Thyroid gland (tissue), 4 donors: Measurements from ENCODE around the gene PI16. TPM values are rescaled to one million over a fixed set of nuclear protein-coding genes. Genes with fewer than 3 reads are reported as not detected.
A peak's percentile ranks its signal among the peaks of the same experiment; 100 is the strongest.

ENCODE experiments used
- DNase-seq, 2 donors: peaks; one replicate each; pipeline ENCODE4 v3.0.0-alpha.2; 2019
- H3K27ac ChIP-seq, 3 donors: fragments of 200-600 bp; sonication (generic); 1 replicate in 2 of 3; 2 replicates in 1 of 3; pipeline ENCODE4 v1.5.1; 2016 to 2019; ENCODE audit warnings: mild to moderate bottlenecking in 1 of 3, moderate library complexity in 1 of 3
- H3K27me3 ChIP-seq: fragments of 200-600 bp; sonication (generic); one replicate; pipeline ENCODE4 v1.5.1; 2019
- H3K36me3 ChIP-seq, 2 donors: fragments of 200-600 bp; sonication (generic); one replicate each; pipeline ENCODE4 v1.5.1; 2016 to 2019
- H3K4me1 ChIP-seq, 2 donors: fragments of 200-600 bp; sonication (generic); one replicate each; pipeline ENCODE4 v1.5.1; 2017 to 2019
- H3K4me3 ChIP-seq, 3 donors: fragments of 200-600 bp; sonication (generic); replicated peaks in 1 of 3; 1 replicate in 2 of 3; 2 replicates in 1 of 3; pipeline ENCODE4 v1.5.1; 2016; ENCODE audit warnings: mild to moderate bottlenecking in 1 of 3
- H3K9me3 ChIP-seq: fragments of 200-600 bp; sonication (generic); one replicate; pipeline ENCODE4 v1.5.1; 2017
- CTCF ChIP-seq, 6 experiments: fragments of 200-600 bp in 3 of 6; fragments of 450-650 bp in 3 of 6; sonication (generic) in 3 of 6; IDR thresholded peaks; one replicate each; pipeline ENCODE4 v1.5.1; 2016 to 2019; ENCODE audit warnings: antibody characterized with exemption in 6 of 6, mild to moderate bottlenecking in 2 of 6, inconsistent platforms in 1 of 6, moderate library complexity in 1 of 6
- POLR2A ChIP-seq, 2 donors: fragments of 450-650 bp; IDR thresholded peaks; one replicate each; pipeline ENCODE4 v1.6.1; 2017; ENCODE audit warnings: antibody characterized with exemption in 2 of 2, mild to moderate bottlenecking in 2 of 2, moderate library complexity in 1 of 2
- WGBS, 2 donors: methylation state at CpG; one replicate each; pipeline ENCODE4 v1.1.5; 2017; 5-methylcytosine and 5-hydroxymethylcytosine counted together
- intact Hi-C: fragments of 100-400 bp; cut with DNase I; formaldehyde crosslinking; loops from one replicate; pipeline ENCODE4 v1.15.1; 2023
- total RNA-seq, 4 donors: library from RNA; depleted of rRNA; stranded (reverse); fragments of >200 nt; gene quantifications; one replicate each; pipeline ENCODE4 v1.2.3, GENCODE V29; 2016

PI16 gene
- total RNA-seq, 4 donors from 2014 or later, result 5.1 to 22.9 (median 9.1) TPM

- TF ChIP-seq CTCF (IDR thresholded peaks at IDR 0.05) (no peak), POLR2A (IDR thresholded peaks at IDR 0.05) (no peak)
Measured at GRCh38 chr6:36973190-36973589, 18.7 kb downstream of the PI16 start.

GRCh38 chr6:36973647-36974046 lies 19.1 kb downstream of the PI16 start:
- Histone ChIP-seq H3K4me1 (peaks cover 53 to 66% of the 10 kb centered on the region in 2 donors), H3K27me3 (no peaks in the 10 kb centered on the region), H3K4me3 (no peak overlapping the region), H3K9me3 (no peaks in the 10 kb centered on the region), H3K36me3 (peaks cover 79 to 93% of the 10 kb centered on the region in 2 donors), H3K27ac (peak overlapping the region; percentile 34 to 70 (median 67))
- TF ChIP-seq POLR2A (IDR thresholded peaks at IDR 0.05) (no peak), CTCF (IDR thresholded peaks at IDR 0.05) (no peak)
- DNase-seq, result peak; percentile 41 to 42
- intact Hi-C loops, result no loop called here
- 55 to 62% methylated on average over 4 of the region's 4 CpGs for WGBS, 2 donors

More at GRCh38 chr6:36973190-36973589, 18.7 kb downstream of the PI16 start:
- H3K27me3 ChIP-seq, result no peaks in the 10 kb centered on the region
- no peaks in the 10 kb centered on the region for H3K9me3 ChIP-seq
- DNase-seq, result peak; percentile 82 to 83
- H3K4me3 ChIP-seq, result no peak overlapping the region
- peak overlapping the region; percentile 34 to 70 (median 67) for H3K27ac ChIP-seq
- intact Hi-C loops, result no loop called here
- 53 to 55% methylated on average over 1 of the region's 1 CpG for WGBS, 2 donors
- peaks cover 53 to 66% of the 10 kb centered on the region in 2 donors for H3K4me1 ChIP-seq
- peaks cover 80 to 96% of the 10 kb centered on the region in 2 donors for H3K36me3 ChIP-seq

GRCh38 chr6:36975231-36976006 lies 20.9 kb downstream of the PI16 start:
- H3K27me3 ChIP-seq, result no peaks in the 10 kb centered on the region
- WGBS, 2 donors, result 73 to 83% methylated on average over 6 to 7 of the region's 7 CpGs
- peaks cover 61 to 75% of the 10 kb centered on the region in 2 donors for H3K36me3 ChIP-seq
- no peak for DNase-seq
- intact Hi-C loops, result loop anchor here (5.0 kb wide), 1 partner anchor 37 kb away; no protein-coding TSS in a partner anchor
- H3K9me3 ChIP-seq, result no peaks in the 10 kb centered on the region
- H3K27ac ChIP-seq, result peak overlapping the region in 2 of 3 donors; percentile 27 to 39
- no peak overlapping the region for H3K4me3 ChIP-seq
- H3K4me1 ChIP-seq, result peaks cover 44 to 64% of the 10 kb centered on the region in 2 donors
- no peak for TF ChIP-seq POLR2A (IDR thresholded peaks at IDR 0.05)
- no peak for TF ChIP-seq CTCF (IDR thresholded peaks at IDR 0.05)

GRCh38 chr6:36976007-36976264 lies 21.4 kb downstream of the PI16 start:
- peaks cover 44 to 64% of the 10 kb centered on the region in 2 donors for H3K4me1 ChIP-seq

More at GRCh38 chr6:36976007-36976264, 21.4 kb downstream of the PI16 start:
- peaks cover 56 to 70% of the 10 kb centered on the region in 2 donors for H3K36me3 ChIP-seq
- no peak overlapping the region for H3K4me3 ChIP-seq
- no peak for DNase-seq
- no peaks in the 10 kb centered on the region for H3K27me3 ChIP-seq
- no peak for TF ChIP-seq POLR2A (IDR thresholded peaks at IDR 0.05)
- no peak for TF ChIP-seq CTCF (IDR thresholded peaks at IDR 0.05)
- 71 to 89% methylated on average over 4 of the region's 4 CpGs for WGBS, 2 donors
- intact Hi-C loops, result loop anchor here (5.0 kb wide), 1 partner anchor 36 kb away; no protein-coding TSS in a partner anchor
- no peaks in the 10 kb centered on the region for H3K9me3 ChIP-seq
- peak overlapping the region in 2 of 3 donors; percentile 27 to 39 for H3K27ac ChIP-seq
